A549 (cell line): Measurements from ENCODE around the gene GRK5.

ENCODE experiments used
- CTCF ChIP-seq: fragments of >200 bp; sonication (Bioruptor Twin); formaldehyde crosslinking; IDR thresholded peaks from 3 replicates; pipeline ENCODE4 v1.5.1; 2016
- E2F6 ChIP-seq: IDR thresholded peaks from 2 replicates; pipeline ENCODE4 v1.6.1; 2012; ENCODE audit warnings: low read depth, borderline replicate concordance

GRCh38 chr10:119493155-119493554 lies 285.8 kb downstream of the GRK5 start:
- no peak for TF ChIP-seq E2F6
- no peak for TF ChIP-seq CTCF
